ENCODE results near the gene ISOC2. TPM values are rescaled to one million over a fixed set of nuclear protein-coding genes. Genes with fewer than 3 reads are reported as not detected.
A peak's percentile ranks its signal among the peaks of the same experiment; 100 is the strongest.

The ISOC2 gene
- total RNA-seq, 1 donor from 2014 or later: 25.3 TPM

- Histone ChIP-seq H3K4me1 (peaks cover 8% of the 10 kb centered on the region), H3K27ac (no peak overlapping the region), H3K4me3 (no peak overlapping the region), H3K27me3 (no peaks in the 10 kb centered on the region), H3K36me3 (no peaks in the 10 kb centered on the region), H3K9me3 (no peaks in the 10 kb centered on the region)
- TF ChIP-seq CTCF (IDR thresholded peaks at IDR 0.05): no peak
- intact Hi-C loops (cut with DNase I): no loop called here
- ATAC-seq: no peak
- no peak for DNase-seq
Measured at GRCh38 chr19:55468054-55468393, 6.6 kb upstream of the ISOC2 start.

GRCh38 chr19:55467236-55468053 is 6.0 kb upstream of the ISOC2 start:
- Histone ChIP-seq H3K4me1 (peaks cover 8% of the 10 kb centered on the region), H3K27ac (no peak overlapping the region), H3K36me3 (no peaks in the 10 kb centered on the region), H3K9me3 (no peaks in the 10 kb centered on the region), H3K27me3 (no peaks in the 10 kb centered on the region), H3K4me3 (no peak overlapping the region)
- ATAC-seq: peak; percentile 90
- intact Hi-C loops (cut with DNase I): no loop called here
- DNase-seq: peak; percentile 85
- TF ChIP-seq CTCF (IDR thresholded peaks at IDR 0.05): peak; percentile 100

GRCh38 chr19:55466241-55466614 is 4.8 kb upstream of the ISOC2 start:
- no peak overlapping the region for H3K4me3 ChIP-seq
- ATAC-seq (no peak), DNase-seq (no peak)
- no peaks in the 10 kb centered on the region for H3K27me3 ChIP-seq
- no peaks in the 10 kb centered on the region for H3K36me3 ChIP-seq
- no peak overlapping the region for H3K27ac ChIP-seq
- H3K9me3 ChIP-seq: no peaks in the 10 kb centered on the region
- H3K4me1 ChIP-seq: peaks cover 8% of the 10 kb centered on the region
- intact Hi-C loops (cut with DNase I): no loop called here
- no peak for TF ChIP-seq CTCF (IDR thresholded peaks at IDR 0.05)

- DNase-seq (no peak), ATAC-seq (no peak)
- Histone ChIP-seq H3K27ac (no peak overlapping the region), H3K4me3 (no peak overlapping the region), H3K4me1 (peaks cover 8% of the 10 kb centered on the region), H3K9me3 (no peaks in the 10 kb centered on the region), H3K27me3 (no peaks in the 10 kb centered on the region), H3K36me3 (no peaks in the 10 kb centered on the region)
- no peak for TF ChIP-seq CTCF (IDR thresholded peaks at IDR 0.05)
- intact Hi-C loops (cut with DNase I): no loop called here
Measured at GRCh38 chr19:55465460-55466240, 4.2 kb upstream of the ISOC2 start.

GRCh38 chr19:55464662-55465054 is 3.2 kb upstream of the ISOC2 start, which contains the start of gene C19orf85:
TSS of gene C19orf85 (minus strand) at chr19:55464751. CDS start at chr19:55464554, 197 bp downstream.
- Histone ChIP-seq H3K27me3 (no peaks in the 10 kb centered on the region), H3K9me3 (no peaks in the 10 kb centered on the region), H3K36me3 (no peaks in the 10 kb centered on the region), H3K4me1 (peaks cover 8% of the 10 kb centered on the region), H3K27ac (no peak within 1 kb of the TSS), H3K4me3 (no peak within 1 kb of the TSS)
- TF ChIP-seq CTCF (IDR thresholded peaks at IDR 0.05): no peak
- ATAC-seq (no peak), DNase-seq (no peak)
- intact Hi-C loops (cut with DNase I): no loop called here
